Measurements from ENCODE around the gene FGFR2. TPM values are rescaled to one million over a fixed set of nuclear protein-coding genes. Genes with fewer than 3 reads are reported as not detected.

The FGFR2 gene
- total RNA-seq, 1 donor from 2014 or later = not detected

GRCh38 chr10:121457729-121458128 lies 140.5 kb downstream of the FGFR2 start:
- DNase-seq (ENCODE audit: low read depth in 2 of 2) = no peak

GRCh38 chr10:121455377-121455776 lies 142.9 kb downstream of the FGFR2 start:
- no peak for DNase-seq (ENCODE audit: low read depth in 2 of 2)

- DNase-seq (ENCODE audit: low read depth in 2 of 2) = no peak
Observed at GRCh38 chr10:121454781-121455180, 143.5 kb downstream of the FGFR2 start.

GRCh38 chr10:121453160-121453559 lies 145.1 kb downstream of the FGFR2 start:
- no peak for DNase-seq (ENCODE audit: low read depth in 2 of 2)

- no peak for DNase-seq (ENCODE audit: low read depth in 2 of 2)
Observed at GRCh38 chr10:121452581-121452980, 145.7 kb downstream of the FGFR2 start.

GRCh38 chr10:121450247-121450646 lies 148.0 kb downstream of the FGFR2 start:
- no peak for DNase-seq (ENCODE audit: low read depth in 2 of 2)

- DNase-seq (ENCODE audit: low read depth in 2 of 2) = no peak
Observed at GRCh38 chr10:121449482-121449924, 148.7 kb downstream of the FGFR2 start.

- no peak for DNase-seq (ENCODE audit: low read depth in 2 of 2)
Observed at GRCh38 chr10:121448766-121449421, 149.3 kb downstream of the FGFR2 start.

- no peak for DNase-seq (ENCODE audit: low read depth in 2 of 2)
Observed at GRCh38 chr10:121444520-121445165, 153.6 kb downstream of the FGFR2 start.

- no peak for DNase-seq (ENCODE audit: low read depth in 2 of 2)
Observed at GRCh38 chr10:121442086-121442935, 155.9 kb downstream of the FGFR2 start.

- DNase-seq (ENCODE audit: low read depth in 2 of 2) = no peak
Observed at GRCh38 chr10:121440461-121440860, 157.8 kb downstream of the FGFR2 start.

GRCh38 chr10:121438333-121438732 lies 159.9 kb downstream of the FGFR2 start:
- no peak for DNase-seq (ENCODE audit: low read depth in 2 of 2)

GRCh38 chr10:121437596-121437995 lies 160.6 kb downstream of the FGFR2 start:
- DNase-seq (ENCODE audit: low read depth in 2 of 2) = no peak

- DNase-seq (ENCODE audit: low read depth in 2 of 2) = no peak
Observed at GRCh38 chr10:121436630-121437341, 161.5 kb downstream of the FGFR2 start.

GRCh38 chr10:121436281-121436629 lies 162.0 kb downstream of the FGFR2 start:
- no peak for DNase-seq (ENCODE audit: low read depth in 2 of 2)

GRCh38 chr10:121435099-121435875 lies 163.0 kb downstream of the FGFR2 start:
- DNase-seq (ENCODE audit: low read depth in 2 of 2) = no peak

- DNase-seq (ENCODE audit: low read depth in 2 of 2) = no peak
Observed at GRCh38 chr10:121433965-121434364, 164.3 kb downstream of the FGFR2 start.

GRCh38 chr10:121428867-121429266 lies 169.4 kb downstream of the FGFR2 start:
- no peak for DNase-seq (ENCODE audit: low read depth in 2 of 2)
